HG03354 (cell line): Measurements from ENCODE around the gene CYB5RL.

Experiments
- ATAC-seq: cut with Tn5 transposase; IDR thresholded peaks from one replicate; pipeline ENCODE4 v1.9.1; 2021; ENCODE audit warnings: mild to moderate bottlenecking; ENCODE audit not compliant: unreplicated experiment, poor library complexity, severe bottlenecking

CYB5RL gene

DNA sequence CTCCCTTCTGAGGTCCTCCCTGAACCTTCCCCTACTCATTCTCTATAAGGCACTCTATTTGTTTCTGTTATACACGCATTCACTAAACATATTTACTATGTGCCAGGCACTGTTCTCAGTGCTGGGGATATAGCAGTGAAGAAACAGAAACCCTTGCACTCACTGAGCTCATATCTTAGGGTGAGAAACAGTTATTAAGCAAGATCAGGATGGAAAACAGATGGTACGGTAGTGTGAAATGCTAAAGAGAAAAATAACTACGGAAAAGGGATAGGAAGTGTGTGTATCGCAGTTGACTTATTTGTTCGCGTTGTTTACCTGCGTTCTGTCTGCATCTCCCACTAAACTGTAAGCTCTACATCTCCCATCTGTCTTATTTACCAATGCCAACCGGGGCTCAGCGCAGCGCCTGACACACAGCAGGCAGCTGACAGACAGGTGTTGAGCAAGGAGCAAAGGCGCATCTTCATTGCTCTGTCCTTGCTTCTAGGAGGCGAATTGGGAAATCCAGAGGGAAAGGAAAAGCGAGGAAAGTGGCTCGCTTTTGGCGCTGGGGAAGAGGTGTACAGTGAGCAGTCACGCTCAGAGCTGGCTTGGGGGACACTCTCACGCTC, 572 bp downstream of the CYB5RL start:
- ATAC-seq = peak; percentile 2

GRCh38 chr1:54193453-54193852, 6.4 kb downstream of the CYB5RL start:
- ATAC-seq = no peak

- no peak for ATAC-seq
These were observed 8.3 kb downstream of the CYB5RL start for GRCh38 chr1:54191525-54191924.

DNA sequence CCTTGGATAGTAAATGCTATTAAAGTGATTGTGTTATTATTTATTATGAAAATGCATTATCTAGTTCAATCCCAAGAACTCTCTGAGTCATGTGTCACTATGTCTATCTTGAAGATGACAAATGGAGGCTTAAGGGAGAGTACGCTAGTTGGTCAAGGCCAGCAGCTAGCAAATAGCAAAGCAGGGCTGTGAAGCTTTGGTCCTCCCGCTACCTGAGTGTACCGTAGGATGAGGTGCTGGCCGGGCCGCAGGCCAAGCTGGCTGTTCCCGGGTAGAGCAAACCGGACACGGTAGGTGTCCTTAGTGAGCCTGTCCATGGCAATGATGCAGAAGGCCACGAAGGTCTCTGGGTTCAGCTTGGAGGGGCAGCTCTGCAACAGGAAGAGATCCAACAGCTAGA, 9.3 kb downstream of the CYB5RL start:
- ATAC-seq = no peak

- no peak for ATAC-seq
These were observed 11.5 kb downstream of the CYB5RL start for GRCh38 chr1:54188291-54188690.

- ATAC-seq = no peak
These were observed 13.8 kb downstream of the CYB5RL start for GRCh38 chr1:54186056-54186455.

- ATAC-seq = no peak
These were observed 19.0 kb downstream of the CYB5RL start for GRCh38 chr1:54180701-54181360.

DNA sequence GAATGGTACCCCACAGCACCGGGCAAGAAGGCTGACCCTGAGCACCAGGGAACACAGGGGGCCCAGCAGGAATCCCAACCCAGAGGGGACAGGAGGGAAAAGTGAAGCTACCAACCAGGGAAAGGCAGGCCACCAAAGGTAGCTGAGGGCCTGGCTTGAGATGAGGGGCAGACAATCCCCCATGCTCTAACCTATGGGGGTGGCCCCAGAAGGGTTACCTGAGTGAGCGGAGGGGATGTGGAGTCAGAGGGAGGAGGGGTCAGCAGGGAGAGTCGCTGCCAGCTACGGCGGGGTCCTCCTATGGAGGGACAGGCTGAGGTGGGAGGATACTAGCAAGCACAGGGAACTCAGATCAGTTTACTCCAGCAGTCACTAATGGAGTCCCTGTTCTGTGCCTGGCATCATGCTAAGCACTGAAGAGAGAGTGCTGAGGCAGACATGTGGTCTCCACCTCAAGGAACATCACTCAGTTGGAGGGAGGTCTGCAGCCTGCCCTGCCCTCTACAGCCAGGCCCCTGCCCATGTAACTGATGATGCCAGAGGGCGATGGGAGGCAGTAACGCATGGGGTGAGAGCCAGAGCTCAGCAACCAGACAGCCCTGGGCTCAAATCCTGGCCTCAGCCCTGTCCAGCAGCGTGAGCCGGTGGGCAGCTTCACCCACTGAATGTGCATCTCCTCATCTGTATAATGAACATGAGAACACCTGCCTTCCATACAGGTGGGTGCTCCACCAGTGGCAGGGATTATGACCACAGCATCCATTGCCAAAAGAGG, 21.3 kb downstream of the CYB5RL start:
- ATAC-seq = no peak

- no peak for ATAC-seq
These were observed 22.1 kb downstream of the CYB5RL start for GRCh38 chr1:54177726-54178125.

DNA sequence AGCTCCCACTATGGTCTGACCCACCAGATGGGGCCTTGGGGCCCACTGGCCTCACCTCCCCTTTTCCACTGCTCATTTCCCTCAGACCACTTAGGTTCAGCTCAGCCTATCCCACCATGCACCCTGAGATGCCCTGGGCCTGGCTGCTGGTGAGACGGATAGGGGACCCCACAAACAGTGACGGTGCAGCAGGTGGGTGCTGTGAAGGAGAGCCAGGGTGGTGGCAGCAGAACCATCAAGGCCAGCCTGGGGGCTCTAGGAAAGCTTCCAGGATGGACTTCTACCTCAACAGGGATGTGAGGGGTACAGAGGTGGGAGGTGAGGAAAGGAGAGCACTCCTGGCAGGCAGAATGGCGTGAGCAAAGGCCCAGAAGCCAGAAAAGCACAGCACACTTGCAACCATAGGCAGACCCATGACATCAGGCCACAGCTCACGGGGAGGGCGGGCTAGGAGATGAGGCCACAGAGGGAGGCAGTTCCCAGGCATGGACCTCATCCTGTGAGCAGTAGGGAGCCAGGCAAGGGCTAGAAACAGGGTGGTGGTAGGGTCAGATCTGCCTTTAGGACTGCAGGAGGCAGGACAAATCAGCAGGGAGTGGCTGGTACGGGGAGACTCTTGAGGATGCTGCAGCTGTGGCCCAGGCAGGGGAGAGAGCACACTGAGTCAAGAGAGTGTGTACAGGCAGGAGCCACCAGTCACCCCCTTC, 23.1 kb downstream of the CYB5RL start:
- no peak for ATAC-seq

- ATAC-seq = no peak
These were observed 25.7 kb downstream of the CYB5RL start for GRCh38 chr1:54174106-54174505.

- ATAC-seq = no peak
These were observed 26.1 kb downstream of the CYB5RL start for GRCh38 chr1:54173681-54174080.

DNA sequence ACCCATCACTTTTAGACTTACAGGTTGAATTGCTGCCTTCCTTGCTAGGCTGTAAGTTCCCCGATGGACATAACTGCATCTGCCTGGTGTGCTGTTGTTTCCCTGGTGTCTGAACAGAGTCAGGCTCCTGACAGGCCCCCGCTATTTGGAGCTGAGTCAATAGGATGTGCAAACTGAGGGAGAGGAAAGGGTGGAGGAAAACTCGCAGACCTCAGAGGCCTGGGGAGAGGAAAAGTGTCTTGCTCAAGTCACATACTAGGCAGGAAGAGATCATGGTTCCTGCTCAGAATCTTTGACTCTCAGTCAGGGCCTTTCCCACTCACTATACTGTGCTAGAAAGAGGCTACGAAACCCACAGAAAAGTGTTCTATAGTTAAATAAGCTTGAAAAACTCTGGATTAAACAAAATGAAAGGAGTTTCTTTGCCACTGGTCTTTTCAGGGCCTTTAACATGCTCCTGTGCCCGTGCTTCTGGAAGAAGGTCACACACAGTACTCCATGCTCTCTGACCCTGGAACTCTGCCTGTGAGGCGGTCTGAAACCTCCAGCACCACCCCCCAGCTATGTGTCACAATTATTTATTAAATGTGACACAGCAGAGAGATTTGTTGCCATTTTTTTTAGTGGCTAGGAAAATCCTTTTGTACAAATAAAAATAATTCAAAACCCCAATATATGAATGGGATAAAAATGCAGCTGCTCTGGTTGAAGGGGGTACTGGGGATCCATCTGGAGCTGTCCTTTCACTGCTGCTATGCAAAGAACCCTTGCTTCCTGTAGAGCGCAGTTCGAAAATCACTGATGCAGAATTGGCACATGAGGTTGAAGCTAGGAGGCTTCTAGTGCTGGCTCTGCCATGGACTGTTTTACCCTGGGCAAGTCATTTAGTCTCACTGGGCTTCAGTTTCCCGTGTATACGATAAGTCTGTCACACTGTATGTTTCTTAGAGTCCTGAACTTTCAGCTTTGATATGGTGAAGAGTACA, 26.9 kb downstream of the CYB5RL start:
- no peak for ATAC-seq

GRCh38 chr1:54171606-54172005, 28.2 kb downstream of the CYB5RL start:
- no peak for ATAC-seq

GRCh38 chr1:54171016-54171415, 28.8 kb downstream of the CYB5RL start:
- no peak for ATAC-seq

- ATAC-seq = no peak
These were observed 30.8 kb downstream of the CYB5RL start for GRCh38 chr1:54169068-54169467.

DNA sequence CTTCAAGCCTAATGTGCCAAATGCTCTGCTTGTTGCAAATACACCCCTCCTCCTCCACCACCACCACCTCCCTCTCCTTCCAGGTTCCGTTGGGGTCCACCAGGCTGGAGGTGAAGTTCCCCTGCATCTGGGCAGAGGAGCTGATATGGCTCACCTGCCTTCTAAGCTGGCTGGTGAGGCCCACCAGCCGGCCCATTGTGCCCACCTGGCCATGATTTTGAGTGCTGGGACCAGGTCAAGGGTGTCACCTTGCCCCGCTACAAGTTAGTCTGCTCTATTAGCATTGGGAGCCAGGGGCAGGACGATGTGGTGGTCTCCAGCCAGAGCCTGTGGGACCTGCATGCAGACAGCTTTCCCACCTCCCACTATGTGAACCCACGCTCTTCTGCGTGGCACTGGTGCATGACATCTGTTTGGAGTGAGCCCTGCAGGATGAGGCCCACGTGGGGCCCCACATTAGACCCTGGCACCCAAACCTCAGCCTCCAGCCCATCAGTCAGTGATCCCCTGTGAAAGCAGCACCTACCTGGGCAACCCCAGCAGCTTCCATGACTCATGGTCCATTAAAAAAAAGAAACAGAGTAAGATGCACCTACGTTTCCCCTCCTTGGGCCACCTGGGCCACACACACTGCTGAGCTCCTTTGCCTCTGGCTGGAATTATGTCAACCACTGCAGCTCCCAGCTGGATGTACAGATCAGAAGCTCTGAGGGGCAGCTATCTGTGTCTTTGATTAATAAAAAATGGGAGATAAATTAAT, 31.4 kb downstream of the CYB5RL start:
- no peak for ATAC-seq

- no peak for ATAC-seq
These were observed 32.2 kb downstream of the CYB5RL start for GRCh38 chr1:54167422-54168139.
